Measurements from ENCODE around the gene CNIH3. TPM values are rescaled to one million over a fixed set of nuclear protein-coding genes. Genes with fewer than 3 reads are reported as not detected.
"Not testable (repeated sequence)": the region's sequence is repeated elsewhere in the genome, so short reads cannot be mapped to it uniquely, and the experiment has no call there.

Gene CNIH3
- total RNA-seq = 3.9 and 11.3 TPM in 2 replicates

GRCh38 chr1:224615861-224616755, at the start of gene CNIH3:
Gene CNIH3 (plus strand): TSS chr1:224616317. CDS start chr1:224617175, 858 bp downstream.
- peak; percentile 77 for DNase-seq (ENCODE audit: low read depth)
- H3K4me3 ChIP-seq (ENCODE audit: low read depth, low read length) = peak within 1 kb of the TSS; percentile 72
- TF ChIP-seq, protein P1, sequence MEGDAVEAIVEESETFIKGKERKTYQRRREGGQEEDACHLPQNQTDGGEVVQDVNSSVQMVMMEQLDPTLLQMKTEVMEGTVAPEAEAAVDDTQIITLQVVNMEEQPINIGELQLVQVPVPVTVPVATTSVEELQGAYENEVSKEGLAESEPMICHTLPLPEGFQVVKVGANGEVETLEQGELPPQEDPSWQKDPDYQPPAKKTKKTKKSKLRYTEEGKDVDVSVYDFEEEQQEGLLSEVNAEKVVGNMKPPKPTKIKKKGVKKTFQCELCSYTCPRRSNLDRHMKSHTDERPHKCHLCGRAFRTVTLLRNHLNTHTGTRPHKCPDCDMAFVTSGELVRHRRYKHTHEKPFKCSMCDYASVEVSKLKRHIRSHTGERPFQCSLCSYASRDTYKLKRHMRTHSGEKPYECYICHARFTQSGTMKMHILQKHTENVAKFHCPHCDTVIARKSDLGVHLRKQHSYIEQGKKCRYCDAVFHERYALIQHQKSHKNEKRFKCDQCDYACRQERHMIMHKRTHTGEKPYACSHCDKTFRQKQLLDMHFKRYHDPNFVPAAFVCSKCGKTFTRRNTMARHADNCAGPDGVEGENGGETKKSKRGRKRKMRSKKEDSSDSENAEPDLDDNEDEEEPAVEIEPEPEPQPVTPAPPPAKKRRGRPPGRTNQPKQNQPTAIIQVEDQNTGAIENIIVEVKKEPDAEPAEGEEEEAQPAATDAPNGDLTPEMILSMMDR (IDR thresholded peaks at IDR 0.05; ENCODE audit: insufficient read depth, low read depth, low read length) = no peak

DNA sequence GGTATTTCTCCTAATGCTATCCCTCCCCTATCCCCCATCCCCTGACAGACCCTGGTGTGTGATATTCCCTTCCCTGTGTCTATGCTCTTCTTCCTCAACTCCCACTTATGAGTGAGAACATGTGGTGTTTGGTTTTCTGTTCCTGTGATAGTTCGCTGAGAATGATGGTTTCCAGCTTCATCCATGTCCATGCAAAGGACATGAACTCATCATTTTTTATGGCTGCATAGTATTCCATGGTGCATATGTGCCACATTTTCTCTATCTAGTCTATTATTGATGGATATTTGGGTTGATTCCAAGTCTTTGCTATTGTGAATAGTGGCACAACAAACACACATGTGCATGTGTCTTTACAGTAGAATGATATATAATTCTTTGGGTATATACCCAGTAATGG, 49.6 kb upstream of the CNIH3 start:
- not testable (repeated sequence) for H3K4me3 ChIP-seq (ENCODE audit: low read depth, low read length); DNase-seq (ENCODE audit: low read depth)

- H3K4me3 ChIP-seq (ENCODE audit: low read depth, low read length) = no peak overlapping the region
- TF ChIP-seq, protein P1 (IDR thresholded peaks at IDR 0.05; ENCODE audit: insufficient read depth, low read depth, low read length) = no peak
- DNase-seq (ENCODE audit: low read depth) = no peak
Observed at GRCh38 chr1:224569276-224569675, 46.8 kb upstream of the CNIH3 start.

- not testable (repeated sequence) for DNase-seq (ENCODE audit: low read depth); H3K4me3 ChIP-seq (ENCODE audit: low read depth, low read length)
Observed at GRCh38 chr1:224571975-224572374, 44.1 kb upstream of the CNIH3 start.

DNA sequence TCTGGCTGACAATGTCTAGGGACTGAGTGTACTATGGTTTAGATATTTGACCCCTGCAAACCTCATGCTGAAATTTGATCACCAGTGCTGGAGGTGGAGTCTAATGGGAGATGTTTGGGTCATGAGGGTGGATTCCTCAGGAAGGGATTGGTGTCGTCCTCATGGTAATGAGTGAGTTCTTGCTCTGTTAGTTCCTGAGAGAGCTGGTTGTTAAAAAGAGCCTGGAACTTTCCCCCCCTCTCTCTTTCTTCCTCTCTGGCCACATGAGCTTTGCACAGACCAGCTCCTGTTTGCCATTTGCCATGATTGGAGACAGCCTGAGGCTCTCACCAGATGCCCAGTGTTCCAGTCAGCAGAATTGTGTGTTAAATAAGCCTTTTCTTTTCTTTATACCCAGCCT, 36.6 kb upstream of the CNIH3 start:
- TF ChIP-seq, protein P1 (IDR thresholded peaks at IDR 0.05; ENCODE audit: insufficient read depth, low read depth, low read length) = no peak
- no peak overlapping the region for H3K4me3 ChIP-seq (ENCODE audit: low read depth, low read length)
- peak; percentile 61 for DNase-seq (ENCODE audit: low read depth)

DNA sequence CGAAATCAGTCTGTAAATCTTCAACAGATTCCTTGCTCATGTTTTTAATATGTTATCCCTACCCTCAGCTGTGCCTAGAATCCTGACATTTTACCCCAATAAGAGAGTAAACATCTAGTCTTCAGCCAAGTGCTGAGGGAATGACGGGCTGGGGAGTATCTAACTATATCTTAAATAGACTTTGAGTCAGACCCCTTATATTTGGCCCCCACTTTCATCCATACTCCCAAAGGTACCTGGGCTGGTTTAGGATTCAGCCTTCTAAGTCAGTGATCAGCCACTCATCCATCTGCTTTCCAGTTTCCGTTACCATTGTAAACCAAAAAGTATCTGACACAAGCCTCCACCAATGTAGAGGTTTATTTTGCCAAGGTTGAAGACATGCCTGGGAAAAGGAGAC, 36.1 kb upstream of the CNIH3 start:
- TF ChIP-seq, protein P1 (IDR thresholded peaks at IDR 0.05; ENCODE audit: insufficient read depth, low read depth, low read length) = no peak
- no peak overlapping the region for H3K4me3 ChIP-seq (ENCODE audit: low read depth, low read length)
- no peak for DNase-seq (ENCODE audit: low read depth)

DNA sequence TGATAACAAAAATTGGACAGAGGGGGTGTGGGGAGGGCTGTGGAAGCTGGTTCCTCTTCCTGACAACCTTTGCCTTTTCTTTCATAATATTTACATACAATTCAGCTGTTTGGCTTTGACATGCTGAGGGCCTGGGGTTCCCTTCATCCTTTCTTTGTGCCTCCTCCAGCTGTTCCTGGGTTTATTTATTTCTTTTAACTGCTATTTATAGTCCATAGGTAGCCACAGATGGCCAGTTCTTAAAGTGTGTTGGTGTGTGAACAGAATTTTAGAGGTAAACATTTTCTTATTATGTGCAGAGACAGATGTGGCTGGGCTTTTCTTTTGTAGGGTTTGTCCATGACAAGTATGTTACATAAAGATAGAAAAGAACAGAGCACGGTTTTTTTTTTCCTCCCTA, 34.1 kb upstream of the CNIH3 start:
- DNase-seq (ENCODE audit: low read depth) = no peak
- TF ChIP-seq, protein P1 (IDR thresholded peaks at IDR 0.05; ENCODE audit: insufficient read depth, low read depth, low read length) = no peak
- H3K4me3 ChIP-seq (ENCODE audit: low read depth, low read length) = no peak overlapping the region

- DNase-seq (ENCODE audit: low read depth) = no peak
- no peak overlapping the region for H3K4me3 ChIP-seq (ENCODE audit: low read depth, low read length)
- TF ChIP-seq, protein P1 (IDR thresholded peaks at IDR 0.05; ENCODE audit: insufficient read depth, low read depth, low read length) = no peak
Observed at GRCh38 chr1:224583774-224584173, 32.3 kb upstream of the CNIH3 start.

Data from fibroblast of villous mesenchyme (primary cell).